Parathyroid adenoma (tissue), 2 donors: ENCODE results near the gene DNAH10.

Source experiments
- H2AFZ ChIP-seq: fragments of 300-600 bp; sonication (generic); one replicate; pipeline ENCODE4 v1.7.0; 2017; ENCODE audit warnings: antibody characterized with exemption, mild to moderate bottlenecking
- H3K27ac ChIP-seq: fragments of 300-600 bp; sonication (generic); one replicate; pipeline ENCODE4 v1.7.0; 2017
- H3K27me3 ChIP-seq: fragments of 300-600 bp; sonication (generic); one replicate; pipeline ENCODE4 v1.7.0; 2017; ENCODE audit warnings: low read length; ENCODE audit not compliant: control insufficient read depth, insufficient read depth
- H3K36me3 ChIP-seq: fragments of 300-600 bp; sonication (generic); one replicate; pipeline ENCODE4 v1.7.0; 2017; ENCODE audit warnings: low read length; ENCODE audit not compliant: control insufficient read depth, insufficient read depth
- H3K4me1 ChIP-seq: fragments of 300-600 bp; sonication (generic); one replicate; pipeline ENCODE4 v1.7.0; 2017; ENCODE audit warnings: control low read depth
- H3K4me2 ChIP-seq: fragments of 300-600 bp; sonication (generic); one replicate; pipeline ENCODE4 v1.7.0; 2017; ENCODE audit warnings: low read length
- H3K4me3 ChIP-seq: fragments of 300-600 bp; sonication (generic); one replicate; pipeline ENCODE4 v1.7.0; 2017; ENCODE audit warnings: low read depth, low read length
- H3K79me2 ChIP-seq: fragments of 300-600 bp; sonication (generic); one replicate; pipeline ENCODE4 v1.7.0; 2017; ENCODE audit warnings: control low read depth
- H3K9ac ChIP-seq: fragments of 300-600 bp; sonication (generic); one replicate; pipeline ENCODE4 v1.7.0; 2017; ENCODE audit warnings: mild to moderate bottlenecking
- H3K9me3 ChIP-seq: fragments of 300-600 bp; sonication (generic); one replicate; pipeline ENCODE4 v1.7.0; 2017; ENCODE audit warnings: low read length; ENCODE audit not compliant: control insufficient read depth
- TF ChIP-seq, protein P1 (sequence below): fragments of 300-600 bp; sonication (generic); IDR thresholded peaks from one replicate; pipeline ENCODE4 v1.7.0; 2017; ENCODE audit warnings: antibody characterized with exemption, mild to moderate bottlenecking
- donor health status: primary hyperparathyroidism.

Gene DNAH10

GRCh38 chr12:123757561-123757960 lies 4.5 kb upstream of the DNAH10 start:
- H3K9me3 ChIP-seq: no peaks in the 10 kb centered on the region
- no peak overlapping the region for H3K4me2 ChIP-seq
- no peak overlapping the region for H3K9ac ChIP-seq
- no peak overlapping the region for H3K4me3 ChIP-seq
- no peaks in the 10 kb centered on the region for H3K4me1 ChIP-seq
- H3K36me3 ChIP-seq: no peaks in the 10 kb centered on the region
- H2AFZ ChIP-seq: no peak overlapping the region
- H3K79me2 ChIP-seq: no peaks in the 10 kb centered on the region
- H3K27ac ChIP-seq: no peak overlapping the region
- H3K27me3 ChIP-seq: no peaks in the 10 kb centered on the region
- TF ChIP-seq, protein P1, sequence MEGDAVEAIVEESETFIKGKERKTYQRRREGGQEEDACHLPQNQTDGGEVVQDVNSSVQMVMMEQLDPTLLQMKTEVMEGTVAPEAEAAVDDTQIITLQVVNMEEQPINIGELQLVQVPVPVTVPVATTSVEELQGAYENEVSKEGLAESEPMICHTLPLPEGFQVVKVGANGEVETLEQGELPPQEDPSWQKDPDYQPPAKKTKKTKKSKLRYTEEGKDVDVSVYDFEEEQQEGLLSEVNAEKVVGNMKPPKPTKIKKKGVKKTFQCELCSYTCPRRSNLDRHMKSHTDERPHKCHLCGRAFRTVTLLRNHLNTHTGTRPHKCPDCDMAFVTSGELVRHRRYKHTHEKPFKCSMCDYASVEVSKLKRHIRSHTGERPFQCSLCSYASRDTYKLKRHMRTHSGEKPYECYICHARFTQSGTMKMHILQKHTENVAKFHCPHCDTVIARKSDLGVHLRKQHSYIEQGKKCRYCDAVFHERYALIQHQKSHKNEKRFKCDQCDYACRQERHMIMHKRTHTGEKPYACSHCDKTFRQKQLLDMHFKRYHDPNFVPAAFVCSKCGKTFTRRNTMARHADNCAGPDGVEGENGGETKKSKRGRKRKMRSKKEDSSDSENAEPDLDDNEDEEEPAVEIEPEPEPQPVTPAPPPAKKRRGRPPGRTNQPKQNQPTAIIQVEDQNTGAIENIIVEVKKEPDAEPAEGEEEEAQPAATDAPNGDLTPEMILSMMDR: no peak

GRCh38 chr12:123760267-123760938 lies 1.7 kb upstream of the DNAH10 start:
- Histone ChIP-seq H3K27me3 (no peaks in the 10 kb centered on the region), H3K4me2 (no peak overlapping the region), H3K9me3 (no peaks in the 10 kb centered on the region), H3K4me3 (no peak overlapping the region), H3K27ac (no peak overlapping the region), H2AFZ (no peak overlapping the region), H3K4me1 (no peaks in the 10 kb centered on the region), H3K9ac (no peak overlapping the region), H3K36me3 (no peaks in the 10 kb centered on the region), H3K79me2 (no peaks in the 10 kb centered on the region)
- TF ChIP-seq, protein P1: no peak

GRCh38 chr12:123762715-123763052 lies 583 bp downstream of the DNAH10 start:
- peak overlapping the region; percentile 60 for H3K4me2 ChIP-seq
- H3K79me2 ChIP-seq: no peaks in the 10 kb centered on the region
- no peaks in the 10 kb centered on the region for H3K9me3 ChIP-seq
- H3K4me3 ChIP-seq: no peak overlapping the region
- peak overlapping the region; percentile 67 for H2AFZ ChIP-seq
- TF ChIP-seq, protein P1: no peak
- H3K27me3 ChIP-seq: no peaks in the 10 kb centered on the region
- no peaks in the 10 kb centered on the region for H3K4me1 ChIP-seq
- H3K27ac ChIP-seq: no peak overlapping the region
- H3K9ac ChIP-seq: no peak overlapping the region
- H3K36me3 ChIP-seq: no peaks in the 10 kb centered on the region

GRCh38 chr12:123763093-123763492 lies 992 bp downstream of the DNAH10 start:
- Histone ChIP-seq H3K27me3 (no peaks in the 10 kb centered on the region), H3K27ac (no peak overlapping the region), H3K9ac (no peak overlapping the region), H3K36me3 (no peaks in the 10 kb centered on the region), H2AFZ (no peak overlapping the region), H3K79me2 (no peaks in the 10 kb centered on the region), H3K4me1 (no peaks in the 10 kb centered on the region), H3K4me3 (no peak overlapping the region), H3K4me2 (no peak overlapping the region), H3K9me3 (no peaks in the 10 kb centered on the region)
- TF ChIP-seq, protein P1: no peak

- Histone ChIP-seq H3K9me3 (no peaks in the 10 kb centered on the region), H3K27me3 (no peaks in the 10 kb centered on the region), H2AFZ (no peak overlapping the region), H3K4me1 (no peaks in the 10 kb centered on the region), H3K4me3 (no peak overlapping the region), H3K79me2 (no peaks in the 10 kb centered on the region), H3K4me2 (no peak overlapping the region), H3K9ac (no peak overlapping the region), H3K36me3 (no peaks in the 10 kb centered on the region), H3K27ac (no peak overlapping the region)
- TF ChIP-seq, protein P1: no peak
These were observed 2.0 kb downstream of the DNAH10 start for GRCh38 chr12:123764109-123764508.
